Thyroid gland (tissue), 4 donors: ENCODE data around the gene NEK7.

Experiments used
- CTCF ChIP-seq, 6 experiments: fragments of 200-600 bp in 3 of 6; fragments of 450-650 bp in 3 of 6; sonication (generic) in 3 of 6; IDR thresholded peaks; one replicate each; pipeline ENCODE4 v1.5.1; 2016 to 2019; ENCODE audit warnings: antibody characterized with exemption in 6 of 6, mild to moderate bottlenecking in 2 of 6, inconsistent platforms in 1 of 6, moderate library complexity in 1 of 6
- POLR2A ChIP-seq, 2 donors: fragments of 450-650 bp; IDR thresholded peaks; one replicate each; pipeline ENCODE4 v1.6.1; 2017; ENCODE audit warnings: antibody characterized with exemption in 2 of 2, mild to moderate bottlenecking in 2 of 2, moderate library complexity in 1 of 2

GRCh38 chr1:198246337-198246736, 89.5 kb downstream of the NEK7 start:
- TF ChIP-seq CTCF (IDR thresholded peaks at IDR 0.05) (no peak), POLR2A (IDR thresholded peaks at IDR 0.05) (no peak)
